ENCODE results near the gene SNTG2.

SNTG2 gene

GRCh38 chr2:937530-937929 is 13.1 kb upstream of the SNTG2 start:
- H3K27me3 Mint-ChIP-seq = peaks cover 14 to 24% of the 10 kb centered on the region in 2 donors
- H3K27ac Mint-ChIP-seq = no peak overlapping the region
- ATAC-seq (replicated peaks) (no peak), DNase-seq (no peak)
- no peaks in the 10 kb centered on the region for H3K9me3 Mint-ChIP-seq
- no peaks in the 10 kb centered on the region for H3K36me3 Mint-ChIP-seq
- H3K4me3 Mint-ChIP-seq = no peak overlapping the region
- no peaks in the 10 kb centered on the region for H3K4me1 Mint-ChIP-seq

- no peak for DNase-seq
- Mint-ChIP-seq H3K4me1 (no peaks in the 10 kb centered on the region), H3K27ac (no peak overlapping the region), H3K4me3 (no peak overlapping the region), H3K9me3 (no peaks in the 10 kb centered on the region), H3K36me3 (no peaks in the 10 kb centered on the region), H3K27me3 (peaks cover 14 to 24% of the 10 kb centered on the region in 2 donors)
- no peak for ATAC-seq (replicated peaks)
These were observed 12.3 kb upstream of the SNTG2 start for GRCh38 chr2:938181-939005.

- peaks cover 23 to 35% of the 10 kb centered on the region in 2 donors for H3K27me3 Mint-ChIP-seq
- H3K4me3 Mint-ChIP-seq = no peak overlapping the region
- no peaks in the 10 kb centered on the region for H3K36me3 Mint-ChIP-seq
- no peaks in the 10 kb centered on the region for H3K4me1 Mint-ChIP-seq
- H3K27ac Mint-ChIP-seq = no peak overlapping the region
- ATAC-seq (replicated peaks) (no peak), DNase-seq (no peak)
- H3K9me3 Mint-ChIP-seq = peaks cover 5% of the 10 kb centered on the region in 2 donors
These were observed 10.6 kb upstream of the SNTG2 start for GRCh38 chr2:939936-940601.

- H3K36me3 Mint-ChIP-seq = no peaks in the 10 kb centered on the region
- H3K9me3 Mint-ChIP-seq = peaks cover 5% of the 10 kb centered on the region in 2 donors
- no peak overlapping the region for H3K27ac Mint-ChIP-seq
- DNase-seq (no peak), ATAC-seq (replicated peaks) (no peak)
- peaks cover 23 to 36% of the 10 kb centered on the region in 2 donors for H3K27me3 Mint-ChIP-seq
- peaks cover 10 to 15% of the 10 kb centered on the region in 2 donors for H3K4me1 Mint-ChIP-seq
- H3K4me3 Mint-ChIP-seq = no peak overlapping the region
These were observed 8.8 kb upstream of the SNTG2 start for GRCh38 chr2:941871-942270.

GRCh38 chr2:942775-943460 is 7.7 kb upstream of the SNTG2 start:
- no peak for DNase-seq
- Mint-ChIP-seq H3K9me3 (peaks cover 5% of the 10 kb centered on the region in 2 donors), H3K27me3 (peaks cover 26 to 33% of the 10 kb centered on the region in 2 donors), H3K36me3 (no peaks in the 10 kb centered on the region), H3K27ac (no peak overlapping the region), H3K4me3 (no peak overlapping the region), H3K4me1 (peaks cover 12 to 15% of the 10 kb centered on the region in 2 donors)
- no peak for ATAC-seq (replicated peaks)

- Mint-ChIP-seq H3K4me3 (no peak overlapping the region), H3K27me3 (peaks cover 26 to 28% of the 10 kb centered on the region in 2 donors), H3K9me3 (peaks cover 5% of the 10 kb centered on the region in 2 donors), H3K36me3 (no peaks in the 10 kb centered on the region), H3K4me1 (peaks cover 12 to 15% of the 10 kb centered on the region in 2 donors), H3K27ac (no peak overlapping the region)
- ATAC-seq (replicated peaks) = no peak
- no peak for DNase-seq
These were observed 7.2 kb upstream of the SNTG2 start for GRCh38 chr2:943461-943797.

- Mint-ChIP-seq H3K4me3 (no peak overlapping the region), H3K9me3 (peaks cover 5% of the 10 kb centered on the region in 2 donors), H3K4me1 (peaks cover 12 to 15% of the 10 kb centered on the region in 2 donors), H3K36me3 (no peaks in the 10 kb centered on the region), H3K27me3 (peaks cover 23 to 25% of the 10 kb centered on the region in 2 donors), H3K27ac (no peak overlapping the region)
- no peak for DNase-seq
- no peak for ATAC-seq (replicated peaks)
These were observed 6.8 kb upstream of the SNTG2 start for GRCh38 chr2:943821-944220.

- DNase-seq (no peak), ATAC-seq (replicated peaks) (no peak)
- no peak overlapping the region for H3K4me3 Mint-ChIP-seq
- peaks cover 16 to 22% of the 10 kb centered on the region in 2 donors for H3K4me1 Mint-ChIP-seq
- peaks cover 25 to 31% of the 10 kb centered on the region in 2 donors for H3K27me3 Mint-ChIP-seq
- no peaks in the 10 kb centered on the region for H3K36me3 Mint-ChIP-seq
- peaks cover 5% of the 10 kb centered on the region in 2 donors for H3K9me3 Mint-ChIP-seq
- no peak overlapping the region for H3K27ac Mint-ChIP-seq
These were observed 6.0 kb upstream of the SNTG2 start for GRCh38 chr2:944693-945092.

GRCh38 chr2:945104-945503 is 5.5 kb upstream of the SNTG2 start:
- no peak overlapping the region for H3K4me3 Mint-ChIP-seq
- no peak overlapping the region for H3K27ac Mint-ChIP-seq
- H3K4me1 Mint-ChIP-seq = peaks cover 16 to 25% of the 10 kb centered on the region in 2 donors
- no peaks in the 10 kb centered on the region for H3K36me3 Mint-ChIP-seq
- no peak for DNase-seq
- ATAC-seq (replicated peaks) = no peak
- H3K27me3 Mint-ChIP-seq = peaks cover 25 to 35% of the 10 kb centered on the region in 2 donors
- peaks cover 5% of the 10 kb centered on the region in 2 donors for H3K9me3 Mint-ChIP-seq

- ATAC-seq (replicated peaks) (peak; percentile 63 to 66), DNase-seq (no peak)
- peaks cover 18 to 28% of the 10 kb centered on the region in 2 donors for H3K4me1 Mint-ChIP-seq
- H3K27me3 Mint-ChIP-seq = peaks cover 23 to 32% of the 10 kb centered on the region in 2 donors
- H3K27ac Mint-ChIP-seq = peak overlapping the region; percentile 16
- no peaks in the 10 kb centered on the region for H3K36me3 Mint-ChIP-seq
- peaks cover 5% of the 10 kb centered on the region in 2 donors for H3K9me3 Mint-ChIP-seq
- peak overlapping the region; percentile 28 to 61 for H3K4me3 Mint-ChIP-seq
These were observed 4.3 kb upstream of the SNTG2 start for GRCh38 chr2:946073-946948.

GRCh38 chr2:949384-950079 is 1.1 kb upstream of the SNTG2 start:
- Mint-ChIP-seq H3K9me3 (peaks cover 2 to 5% of the 10 kb centered on the region in 2 donors), H3K27me3 (peaks cover 46 to 52% of the 10 kb centered on the region in 2 donors), H3K36me3 (no peaks in the 10 kb centered on the region), H3K4me1 (peaks cover 21 to 31% of the 10 kb centered on the region in 2 donors), H3K27ac (peak overlapping the region; percentile 16), H3K4me3 (peak overlapping the region; percentile 74 to 83)
- DNase-seq = no peak
- no peak for ATAC-seq (replicated peaks)

GRCh38 chr2:951224-952006 is 766 bp downstream of the SNTG2 start:
- Mint-ChIP-seq H3K36me3 (no peaks in the 10 kb centered on the region), H3K4me3 (peak overlapping the region; percentile 76 to 79), H3K4me1 (peaks cover 14 to 21% of the 10 kb centered on the region in 2 donors), H3K9me3 (no peaks in the 10 kb centered on the region), H3K27ac (peak overlapping the region; percentile 37), H3K27me3 (peaks cover 48 to 51% of the 10 kb centered on the region in 2 donors)
- no peak for ATAC-seq (replicated peaks)
- no peak for DNase-seq

GRCh38 chr2:953408-953807 is 2.8 kb downstream of the SNTG2 start:
- ATAC-seq (replicated peaks) = no peak
- Mint-ChIP-seq H3K9me3 (no peaks in the 10 kb centered on the region), H3K4me3 (no peak overlapping the region), H3K4me1 (peaks cover 10 to 16% of the 10 kb centered on the region in 2 donors), H3K36me3 (no peaks in the 10 kb centered on the region), H3K27ac (no peak overlapping the region), H3K27me3 (peaks cover 51 to 61% of the 10 kb centered on the region in 2 donors)
- DNase-seq = no peak

All from stimulated activated naive B cell treated with anti-CD40 and anti-IgM and Interleukin-4, amounts not matched to agents 10 μg/mL and 1 μg/mL and 100 μg/mL, for 72 hours (primary cell).